GM21717 (cell line): Measurements from ENCODE around the gene PAK6.

ENCODE experiments used
- ATAC-seq: cut with Tn5 transposase; IDR thresholded peaks from one replicate; pipeline ENCODE4 v1.9.1; 2021; ENCODE audit warnings: mild to moderate bottlenecking, moderate library complexity; ENCODE audit not compliant: unreplicated experiment

PAK6 gene

DNA sequence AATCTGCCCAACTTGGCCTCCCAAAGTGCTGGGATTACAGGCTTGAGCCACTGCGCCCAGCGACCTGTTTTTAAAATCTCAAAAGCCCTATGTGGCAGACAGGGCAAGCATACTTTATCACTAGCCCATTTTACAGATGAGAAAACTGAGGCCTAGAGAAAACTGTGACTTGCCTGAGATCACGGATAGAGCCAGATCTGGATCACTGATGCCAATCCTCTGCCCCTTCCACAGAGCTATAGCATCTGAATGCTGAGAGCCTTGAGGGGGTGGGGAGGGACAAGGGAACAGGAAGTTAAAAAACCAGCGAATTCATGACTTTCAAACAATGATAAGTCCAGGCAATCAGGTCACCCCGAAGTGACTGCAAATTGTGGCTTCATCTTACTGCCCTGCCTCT lies 36.7 kb downstream of the PAK6 start:
- no peak for ATAC-seq

DNA sequence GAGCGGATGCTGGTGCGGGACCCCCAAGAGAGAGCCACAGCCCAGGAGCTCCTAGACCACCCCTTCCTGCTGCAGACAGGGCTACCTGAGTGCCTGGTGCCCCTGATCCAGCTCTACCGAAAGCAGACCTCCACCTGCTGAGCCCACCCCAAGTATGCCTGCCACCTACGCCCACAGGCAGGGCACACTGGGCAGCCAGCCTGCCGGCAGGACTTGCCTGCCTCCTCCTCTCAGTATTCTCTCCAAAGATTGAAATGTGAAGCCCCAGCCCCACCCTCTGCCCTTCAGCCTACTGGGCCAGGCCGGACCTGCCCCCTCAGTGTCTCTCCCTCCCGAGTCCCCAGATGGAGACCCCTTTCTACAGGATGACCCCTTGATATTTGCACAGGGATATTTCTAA lies 37.1 kb downstream of the PAK6 start:
- no peak for ATAC-seq

DNA sequence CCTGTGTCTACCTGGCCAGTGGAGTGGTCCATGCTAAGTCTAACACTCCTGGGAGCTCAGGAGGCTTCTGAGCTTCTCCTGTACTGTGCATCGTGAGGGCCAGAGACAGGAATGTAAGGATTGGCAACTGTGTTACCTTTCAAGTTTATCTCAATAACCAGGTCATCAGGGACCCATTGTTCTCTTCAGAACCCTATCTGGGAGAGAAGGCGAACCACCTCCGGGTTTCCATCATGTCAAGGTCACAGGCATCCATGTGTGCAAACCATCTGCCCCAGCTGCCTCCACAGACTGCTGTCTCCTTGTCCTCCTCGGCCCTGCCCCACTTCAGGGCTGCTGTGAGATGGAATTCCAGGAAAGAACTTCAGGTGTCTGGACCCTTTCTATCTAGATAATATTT lies 38.1 kb downstream of the PAK6 start:
- ATAC-seq = no peak

DNA sequence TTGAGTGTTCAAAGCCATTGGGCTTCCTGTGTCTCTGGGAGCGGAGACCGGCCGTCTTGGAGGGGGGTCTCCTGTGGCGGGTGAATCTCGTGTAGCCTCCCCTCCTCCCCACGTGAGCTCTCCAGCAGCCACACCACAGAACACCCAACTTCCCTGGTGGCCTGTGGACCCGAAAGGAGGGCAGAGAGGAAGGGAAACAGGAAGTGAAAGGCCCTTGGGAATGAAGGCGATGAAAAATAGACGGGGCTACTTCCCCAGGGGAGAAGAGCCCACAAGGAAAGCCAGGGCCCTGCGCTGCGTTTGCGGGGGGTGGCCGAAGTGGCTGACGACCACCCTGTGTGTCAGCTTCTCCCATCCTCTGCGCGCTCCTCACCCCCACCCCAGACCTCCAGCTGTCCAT lies 38.6 kb downstream of the PAK6 start:
- no peak for ATAC-seq

DNA sequence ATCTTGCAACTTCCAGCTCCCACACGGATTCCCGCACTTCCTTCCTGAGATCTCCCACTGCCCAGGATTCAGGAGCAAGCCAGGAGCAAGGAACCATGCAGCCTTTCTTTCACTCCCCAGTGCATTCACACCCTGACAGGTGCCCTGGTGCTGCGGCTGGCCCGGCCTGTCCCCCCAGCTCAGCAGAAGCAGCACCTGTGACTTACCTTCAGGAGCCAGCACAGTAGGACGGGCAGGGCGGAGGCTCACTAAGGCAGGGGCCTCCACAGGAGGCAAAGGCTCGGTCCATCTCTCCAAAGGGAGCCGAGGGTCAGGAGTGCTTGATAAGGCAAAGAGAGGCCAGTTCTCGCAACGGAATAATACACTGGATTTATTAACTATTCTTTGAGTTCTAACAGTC lies 39.2 kb downstream of the PAK6 start:
- no peak for ATAC-seq

DNA sequence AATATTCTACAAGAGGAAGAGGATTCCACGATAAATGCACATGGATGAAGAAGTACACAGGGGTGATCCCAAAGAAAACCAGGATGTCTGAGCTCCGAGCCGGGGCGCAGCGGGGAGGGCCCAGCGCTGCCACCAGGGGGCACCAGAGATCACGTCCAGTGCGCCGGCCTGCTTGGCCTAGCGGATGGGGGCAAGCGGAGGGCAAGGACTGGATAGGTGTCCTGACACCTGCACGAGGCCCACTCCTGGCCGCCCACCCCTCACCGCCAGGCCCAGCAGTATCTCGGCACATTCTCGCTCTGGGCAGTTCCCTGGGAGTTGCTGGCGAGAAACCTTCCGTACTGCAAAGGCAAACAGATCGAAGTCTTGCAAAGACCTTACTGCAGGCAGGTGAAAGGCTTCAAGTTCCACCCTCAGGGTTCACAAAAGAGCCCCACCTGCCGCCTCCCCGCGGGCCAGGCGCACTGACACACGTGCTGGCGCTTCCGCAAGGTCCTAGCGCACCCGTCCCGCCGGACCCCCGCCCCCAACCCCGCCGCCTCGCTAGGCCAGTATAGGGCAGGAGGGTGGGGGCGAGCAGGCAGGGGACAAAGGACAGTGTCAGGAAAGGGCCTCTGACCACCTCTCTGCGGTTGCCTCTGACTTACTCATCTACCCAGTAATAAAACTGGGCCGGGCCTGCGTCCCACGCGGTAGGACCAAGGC lies 40.7 kb downstream of the PAK6 start:
- no peak for ATAC-seq

DNA sequence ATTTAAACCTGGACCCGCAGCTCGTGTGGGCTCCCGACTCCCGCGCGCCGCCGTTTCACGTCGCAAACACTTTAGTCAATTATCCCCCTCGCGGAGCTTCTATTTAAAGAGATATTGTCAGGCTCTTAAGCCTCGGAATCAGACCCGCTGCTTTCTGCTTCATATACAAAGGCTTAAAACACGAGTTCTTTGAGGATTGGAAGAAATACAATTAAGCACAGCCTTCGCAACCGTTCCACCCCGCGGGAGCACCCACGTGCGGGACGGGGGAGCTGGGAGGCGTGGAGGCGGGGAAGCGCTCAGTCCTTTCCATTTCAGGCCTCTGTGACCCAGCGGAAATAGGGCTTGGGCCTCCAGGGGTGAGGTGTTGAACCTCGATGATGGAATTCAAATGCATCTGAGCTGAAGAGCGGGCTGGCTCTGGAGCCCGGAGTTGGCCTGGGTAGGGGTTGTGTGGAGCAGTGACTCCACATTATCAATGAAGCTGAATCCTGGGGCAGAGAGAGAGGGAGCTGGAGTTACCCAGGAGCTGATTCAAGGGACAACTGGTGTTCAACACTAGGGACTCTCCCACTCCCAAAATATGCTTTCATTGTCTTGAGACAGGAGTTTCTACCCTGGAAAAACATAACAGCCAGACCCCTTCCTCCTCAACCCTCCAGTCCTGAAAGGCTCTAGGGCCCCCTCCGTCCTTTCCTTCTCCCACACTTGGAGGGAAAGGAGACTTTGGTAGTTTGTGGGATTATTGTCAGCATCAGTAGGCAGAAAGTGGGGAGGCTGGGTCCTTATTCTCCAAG lies 41.6 kb downstream of the PAK6 start:
- no peak for ATAC-seq

DNA sequence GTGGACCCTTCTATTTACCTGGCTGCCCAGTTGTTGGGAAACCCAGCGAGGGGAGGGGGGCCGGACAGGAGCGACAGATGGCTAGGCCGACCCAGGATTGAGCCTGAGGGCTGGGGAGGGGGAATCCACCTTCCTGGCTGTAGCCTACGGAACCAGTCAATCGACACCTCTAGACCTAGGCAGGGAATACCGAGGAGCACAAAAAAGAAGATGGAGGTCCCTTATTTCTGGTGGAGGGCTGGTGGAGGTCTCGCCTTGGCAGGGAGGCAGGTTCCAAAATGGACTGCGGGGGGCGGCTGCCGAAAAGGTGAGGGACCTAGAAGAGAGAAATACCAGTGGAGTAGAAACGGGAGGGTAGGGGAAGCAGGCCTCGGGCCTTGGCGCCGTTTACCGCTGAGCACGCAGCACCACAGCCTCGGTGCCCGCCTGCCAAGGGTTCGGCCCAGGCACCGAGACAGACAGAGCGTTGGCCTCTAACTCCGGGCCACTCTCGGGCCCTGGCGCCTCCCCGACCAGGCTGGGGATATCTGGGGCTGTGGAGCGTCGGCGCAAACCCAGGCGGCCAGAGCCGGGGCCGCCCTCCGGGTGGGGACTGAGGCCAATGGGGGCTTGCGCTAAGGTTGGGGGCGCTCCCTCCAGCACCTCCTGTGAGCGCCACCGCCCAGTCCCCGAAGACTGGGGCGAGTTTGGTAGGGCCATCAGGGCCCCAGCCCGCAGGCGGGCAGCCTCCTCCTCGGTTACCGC lies 42.4 kb downstream of the PAK6 start:
- no peak for ATAC-seq

DNA sequence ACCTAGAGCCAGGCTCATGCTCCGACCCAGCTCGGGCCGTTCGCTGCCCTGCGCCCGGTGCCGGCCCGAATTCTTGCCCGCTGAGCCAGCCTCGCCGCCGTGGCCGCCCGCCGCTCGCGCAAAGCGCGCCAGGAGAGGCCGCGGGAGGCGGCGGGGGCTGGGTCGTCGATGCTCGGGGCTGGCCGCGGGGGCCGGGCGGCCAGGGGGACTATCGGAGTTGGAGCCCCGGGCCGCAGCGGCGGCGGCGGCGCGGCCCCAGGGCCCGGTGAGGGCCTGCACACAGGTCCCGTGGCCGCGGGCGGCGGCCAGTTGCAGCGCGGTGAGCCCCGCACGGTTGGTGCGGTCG lies 42.9 kb downstream of the PAK6 start:
- no peak for ATAC-seq

DNA sequence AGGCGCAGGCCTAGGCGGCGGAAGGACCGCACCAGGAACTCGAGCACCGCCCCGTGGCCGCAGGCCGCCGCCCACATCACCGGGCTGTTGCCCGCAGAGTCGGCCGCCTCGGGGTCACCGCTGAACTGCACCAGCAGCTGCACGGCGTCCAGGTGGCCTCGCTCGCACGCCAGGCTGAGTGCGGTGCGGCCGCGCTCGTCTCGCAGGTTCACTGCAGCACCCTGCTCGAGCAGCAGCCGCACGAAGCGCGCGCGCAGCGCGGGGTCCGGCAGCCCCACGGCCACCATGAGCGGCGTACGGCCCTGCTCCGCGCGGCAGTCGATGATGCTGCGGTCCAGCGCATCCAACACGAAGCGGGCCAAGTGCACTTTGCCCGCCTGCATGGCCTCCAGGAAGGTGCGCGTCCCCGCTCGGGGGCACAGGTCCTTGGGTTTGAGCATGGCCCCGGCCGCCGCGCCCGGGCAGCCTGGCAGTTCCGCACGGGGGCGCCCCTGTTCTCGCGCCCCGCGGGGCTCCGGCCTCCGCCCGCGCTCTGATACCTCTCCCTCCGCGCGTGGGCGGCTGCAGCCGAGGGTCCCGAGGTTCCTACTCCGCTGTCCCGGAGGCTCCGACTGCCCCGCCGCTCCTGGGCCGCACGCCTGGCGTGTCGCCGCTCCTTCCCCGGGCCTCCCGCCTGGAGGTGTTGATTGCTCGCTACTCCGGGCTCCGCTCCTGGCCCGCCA lies 43.4 kb downstream of the PAK6 start:
- no peak for ATAC-seq

DNA sequence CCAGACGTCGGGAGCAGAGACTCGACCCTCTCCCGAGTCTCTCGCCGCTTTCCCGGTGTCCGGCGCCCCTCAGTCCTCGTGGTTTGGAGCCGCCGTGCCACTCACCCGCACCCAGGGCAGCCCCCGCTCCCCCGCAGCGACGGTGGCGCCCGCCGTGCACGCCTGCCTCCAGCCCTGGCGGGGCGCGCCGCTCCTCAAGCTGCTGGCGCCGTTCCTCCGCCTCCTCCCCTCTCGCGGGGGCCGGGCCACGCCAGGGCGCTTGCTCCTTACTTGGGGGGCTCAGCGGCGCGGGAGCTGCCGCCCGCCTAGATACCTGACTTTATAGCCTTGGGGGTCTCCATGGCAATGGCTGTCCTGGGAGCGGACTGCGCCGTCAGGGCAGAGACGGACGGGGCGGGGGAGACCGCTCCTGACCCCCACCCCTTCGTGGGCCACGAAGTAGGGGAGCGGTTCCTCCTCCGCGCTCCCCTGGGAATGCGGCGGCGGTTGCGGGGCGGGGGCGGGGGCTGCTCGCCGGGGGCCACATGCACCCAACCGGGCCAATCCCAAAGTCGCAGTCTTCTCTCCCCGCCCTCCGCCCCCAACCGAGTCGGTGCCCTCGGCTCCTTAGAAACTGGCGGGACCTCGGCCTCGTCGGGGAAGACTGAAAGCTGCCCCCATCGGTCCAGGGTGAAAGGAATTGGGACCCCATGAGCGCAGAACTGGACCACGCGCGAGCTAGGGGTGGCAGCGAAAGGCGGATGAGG lies 44.2 kb downstream of the PAK6 start, which contains the start of gene ANKRD63:
Gene ANKRD63, minus strand, starts transcription at position 196 of the 746 bp plus-strand sequence. CDS start 478 bp downstream, outside the sequence.
- ATAC-seq = no peak

DNA sequence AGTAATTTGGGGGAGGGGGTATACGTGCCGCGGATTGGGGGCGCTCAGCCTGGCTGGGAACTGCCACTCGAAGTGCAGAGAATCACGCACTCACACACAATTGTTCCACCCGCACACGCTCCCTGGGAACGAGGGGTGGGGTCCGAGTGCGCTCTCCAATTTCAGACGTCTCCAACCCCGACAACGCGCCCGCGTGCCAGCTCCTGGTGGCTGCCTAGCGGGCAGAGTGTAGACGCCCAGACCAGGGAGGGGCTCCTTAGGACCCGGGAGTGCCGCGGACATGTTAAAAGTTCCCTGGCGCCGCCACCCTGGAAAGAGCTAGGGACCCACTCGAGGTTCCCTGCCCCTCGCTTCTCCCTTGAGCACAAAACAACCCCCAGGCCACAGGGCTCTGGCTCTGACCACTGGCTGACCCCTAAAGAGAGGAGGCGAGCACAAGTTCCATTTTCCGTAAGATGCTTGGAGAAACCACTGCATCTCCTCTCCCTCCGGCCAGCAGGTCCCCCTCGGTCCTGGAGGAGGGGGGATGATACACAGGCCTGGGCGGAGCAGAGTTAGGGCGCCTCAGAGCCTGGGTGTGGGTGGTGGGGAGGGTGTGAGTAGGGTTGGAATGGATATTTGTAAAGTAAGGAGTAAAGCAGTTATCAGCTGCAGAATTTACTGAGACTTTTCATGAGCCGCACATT lies 44.9 kb downstream of the PAK6 start:
- ATAC-seq = no peak

DNA sequence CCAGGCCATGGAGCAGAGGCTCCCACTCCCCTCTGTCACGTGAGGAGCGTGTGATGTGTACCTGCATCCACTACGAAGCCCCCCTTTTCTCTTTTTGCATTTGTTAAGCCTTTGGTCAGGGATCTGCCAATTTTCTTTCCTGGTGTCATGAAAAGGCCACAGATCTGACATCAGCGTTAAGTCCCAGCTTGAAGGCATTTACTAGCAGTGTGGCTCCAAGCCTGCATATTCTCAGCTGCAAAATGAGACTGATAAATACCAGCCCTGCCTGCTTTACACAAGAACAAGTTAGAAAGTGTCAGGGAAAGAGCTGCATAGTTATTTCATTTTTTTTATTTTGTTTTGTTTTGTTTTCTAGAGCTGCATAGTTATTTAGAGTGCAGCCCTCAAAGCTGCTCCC lies 46.3 kb downstream of the PAK6 start:
- ATAC-seq = no peak

DNA sequence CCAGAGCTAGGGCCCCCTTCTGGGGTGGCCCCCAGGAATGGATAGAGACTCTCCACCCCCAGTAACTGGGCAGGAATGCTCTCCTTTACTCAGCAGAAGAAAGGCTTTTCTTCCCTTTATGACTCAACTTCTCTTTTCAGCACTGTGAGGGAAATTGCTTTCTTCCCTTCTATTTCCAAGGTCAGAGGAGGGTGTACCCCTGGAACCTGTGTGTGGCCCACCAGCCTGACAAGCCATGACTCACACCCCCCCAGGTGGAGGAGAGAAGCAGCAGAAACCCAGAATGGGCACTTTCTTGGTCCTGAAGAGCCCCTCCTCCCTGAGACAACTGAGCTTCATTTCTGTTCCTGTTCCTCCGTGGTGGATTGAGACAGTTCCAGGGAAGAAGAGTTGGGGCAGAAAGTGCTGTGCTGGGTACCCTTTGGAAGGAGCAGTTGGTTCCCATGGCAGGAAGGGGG lies 46.7 kb downstream of the PAK6 start:
- no peak for ATAC-seq

DNA sequence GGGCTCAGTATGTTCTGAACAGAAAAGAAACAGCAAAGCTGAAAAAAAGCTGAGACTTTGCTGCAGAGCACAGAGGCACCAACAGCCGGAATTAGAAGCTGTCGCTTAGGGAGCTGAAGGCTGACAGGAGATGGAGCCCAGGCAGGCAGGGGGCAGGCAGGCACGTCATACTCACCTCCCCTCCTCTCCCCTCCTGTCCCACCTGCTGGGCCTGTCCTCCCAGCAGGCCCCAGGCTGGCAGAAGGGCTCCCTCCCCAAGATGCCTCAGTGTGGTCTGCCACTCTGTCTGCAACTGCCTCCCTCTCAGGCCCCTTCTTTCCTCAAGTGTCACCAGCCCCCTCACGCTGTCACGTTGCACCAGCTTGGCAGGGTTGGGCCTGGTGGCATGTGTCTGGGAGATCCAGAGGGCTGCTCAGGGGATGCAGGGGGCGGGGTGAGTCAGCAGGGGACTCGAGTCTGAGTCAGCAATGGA lies 47.2 kb downstream of the PAK6 start:
- ATAC-seq = no peak

DNA sequence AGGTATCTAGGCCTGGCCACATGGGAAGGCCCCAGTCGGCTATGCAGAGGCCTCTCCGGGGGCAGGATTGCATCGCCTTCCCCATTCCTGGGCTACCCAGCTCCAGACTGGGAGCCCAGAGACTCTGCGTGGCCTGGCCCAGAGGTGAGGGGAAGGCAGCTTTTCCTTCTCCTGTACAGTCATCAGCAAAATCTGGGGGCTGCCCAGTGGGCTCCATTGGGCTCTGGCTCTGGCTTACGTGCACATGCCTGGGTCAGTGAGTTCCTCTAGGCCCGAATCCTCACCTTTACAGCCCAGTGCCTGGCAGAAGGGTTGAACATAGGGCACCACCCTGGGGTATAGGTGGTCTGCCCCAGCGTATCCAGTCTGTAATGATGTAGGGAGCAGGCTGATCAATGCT lies 47.9 kb downstream of the PAK6 start:
- ATAC-seq = no peak

DNA sequence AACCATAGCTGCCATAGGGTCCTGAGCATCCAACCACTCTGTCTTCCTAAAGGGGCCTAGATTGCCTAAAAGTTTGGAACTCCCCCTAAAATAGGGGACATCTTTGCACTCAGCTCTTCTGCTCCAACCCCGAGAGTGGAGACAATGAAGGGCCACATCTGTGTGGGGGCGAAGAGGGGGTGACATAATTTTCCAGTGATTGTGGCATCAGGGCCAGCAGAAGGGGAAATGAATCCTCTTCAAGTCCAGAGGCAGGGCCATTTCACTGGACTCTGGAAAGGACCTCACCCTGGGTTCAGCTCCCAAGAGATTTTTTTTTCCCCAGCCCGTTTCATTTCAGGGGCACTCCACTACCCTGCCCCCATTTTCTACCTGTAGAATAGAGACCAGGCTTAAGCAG lies 48.6 kb downstream of the PAK6 start:
- ATAC-seq = no peak

DNA sequence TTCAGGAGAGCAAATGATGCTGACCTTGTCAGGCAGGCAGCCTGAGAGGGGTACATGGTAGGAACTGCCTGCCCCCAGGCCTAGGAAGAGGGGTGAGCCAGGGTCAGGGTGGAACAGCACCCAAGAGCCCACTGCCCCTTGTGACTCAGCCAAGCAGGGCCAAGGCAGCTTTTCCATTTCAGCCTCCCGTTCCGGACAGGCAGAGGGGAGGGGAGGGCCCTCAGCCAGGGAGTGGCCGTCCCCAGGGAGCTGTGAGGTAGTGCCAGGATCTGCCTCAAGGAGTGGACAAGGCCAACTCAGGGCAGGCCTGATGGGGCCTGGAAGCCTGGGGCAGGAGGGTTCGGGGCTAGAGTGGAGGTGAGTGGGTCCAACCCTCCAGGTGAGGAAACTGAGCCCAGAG lies 49.1 kb downstream of the PAK6 start:
- no peak for ATAC-seq

DNA sequence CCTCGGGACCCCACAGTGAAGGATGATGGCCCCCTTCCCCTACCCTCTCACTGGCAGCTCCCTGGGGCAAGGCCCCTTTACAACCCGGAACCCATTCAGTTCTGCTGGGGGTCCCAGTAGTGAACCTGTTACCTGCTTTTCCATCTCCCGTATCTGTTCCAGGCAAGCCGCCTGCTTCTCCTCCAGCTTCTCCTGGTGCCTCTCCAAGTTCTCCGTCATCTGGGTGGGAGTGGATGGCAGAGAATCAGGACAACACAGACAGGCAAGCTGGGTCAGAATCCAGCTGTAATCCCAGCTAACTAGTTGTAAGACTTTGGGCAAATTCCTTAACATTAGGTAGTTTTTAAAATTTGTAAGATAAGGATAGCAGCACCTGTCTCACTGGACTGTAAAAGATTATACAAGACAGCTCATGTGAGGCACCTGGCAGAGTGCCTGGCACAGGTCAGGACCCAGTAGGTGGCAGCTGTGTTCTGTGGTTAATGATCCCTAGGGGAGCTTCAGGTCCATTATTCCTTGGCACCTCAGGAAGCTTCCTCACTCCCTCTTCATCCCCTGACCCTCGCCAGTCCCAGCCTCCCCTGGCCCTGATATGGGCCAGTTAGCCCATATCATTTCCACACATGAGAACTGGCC lies 50.4 kb downstream of the PAK6 start:
- ATAC-seq = no peak
